ENCODE data around the gene LAMB2. TPM values are rescaled to one million over a fixed set of nuclear protein-coding genes. Genes with fewer than 3 reads are reported as not detected.

Gene LAMB2
- total RNA-seq, 1 donor from 2014 or later, result 410 TPM

DNA sequence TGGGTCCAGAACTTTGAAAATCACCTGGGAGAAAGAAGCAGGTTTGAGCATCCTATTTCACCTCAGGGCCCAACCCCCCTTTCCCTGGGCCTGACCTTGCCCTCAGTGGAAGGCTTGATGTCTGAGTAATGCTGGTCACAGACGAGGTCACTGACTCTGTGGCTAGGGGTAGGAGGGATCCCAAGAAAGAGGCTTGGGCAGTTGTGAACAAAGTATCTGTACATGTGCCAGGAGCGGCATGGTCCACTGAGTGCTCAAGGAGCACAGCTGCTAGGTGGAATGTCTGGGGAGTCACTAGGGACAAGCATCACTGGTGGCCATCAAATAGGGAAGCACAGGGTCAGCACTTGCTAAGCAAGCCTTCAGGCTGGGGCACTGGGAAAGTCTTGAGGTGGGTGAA lies 25.9 kb upstream of the LAMB2 start:
- Histone ChIP-seq H3K27me3 (ENCODE audit: low read depth) (no peaks in the 10 kb centered on the region), H3K4me1 (peaks cover 15% of the 10 kb centered on the region), H3K4me3 (no peak overlapping the region), H3K27ac (no peak overlapping the region), H3K9me3 (no peaks in the 10 kb centered on the region), H3K36me3 (peaks cover 23% of the 10 kb centered on the region)
- intact Hi-C loops (cut with DNase I), result no loop called here
- ATAC-seq, result no peak
- TF ChIP-seq, protein P1, sequence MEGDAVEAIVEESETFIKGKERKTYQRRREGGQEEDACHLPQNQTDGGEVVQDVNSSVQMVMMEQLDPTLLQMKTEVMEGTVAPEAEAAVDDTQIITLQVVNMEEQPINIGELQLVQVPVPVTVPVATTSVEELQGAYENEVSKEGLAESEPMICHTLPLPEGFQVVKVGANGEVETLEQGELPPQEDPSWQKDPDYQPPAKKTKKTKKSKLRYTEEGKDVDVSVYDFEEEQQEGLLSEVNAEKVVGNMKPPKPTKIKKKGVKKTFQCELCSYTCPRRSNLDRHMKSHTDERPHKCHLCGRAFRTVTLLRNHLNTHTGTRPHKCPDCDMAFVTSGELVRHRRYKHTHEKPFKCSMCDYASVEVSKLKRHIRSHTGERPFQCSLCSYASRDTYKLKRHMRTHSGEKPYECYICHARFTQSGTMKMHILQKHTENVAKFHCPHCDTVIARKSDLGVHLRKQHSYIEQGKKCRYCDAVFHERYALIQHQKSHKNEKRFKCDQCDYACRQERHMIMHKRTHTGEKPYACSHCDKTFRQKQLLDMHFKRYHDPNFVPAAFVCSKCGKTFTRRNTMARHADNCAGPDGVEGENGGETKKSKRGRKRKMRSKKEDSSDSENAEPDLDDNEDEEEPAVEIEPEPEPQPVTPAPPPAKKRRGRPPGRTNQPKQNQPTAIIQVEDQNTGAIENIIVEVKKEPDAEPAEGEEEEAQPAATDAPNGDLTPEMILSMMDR (IDR thresholded peaks at IDR 0.05), result no peak
- DNase-seq, result no peak

DNA sequence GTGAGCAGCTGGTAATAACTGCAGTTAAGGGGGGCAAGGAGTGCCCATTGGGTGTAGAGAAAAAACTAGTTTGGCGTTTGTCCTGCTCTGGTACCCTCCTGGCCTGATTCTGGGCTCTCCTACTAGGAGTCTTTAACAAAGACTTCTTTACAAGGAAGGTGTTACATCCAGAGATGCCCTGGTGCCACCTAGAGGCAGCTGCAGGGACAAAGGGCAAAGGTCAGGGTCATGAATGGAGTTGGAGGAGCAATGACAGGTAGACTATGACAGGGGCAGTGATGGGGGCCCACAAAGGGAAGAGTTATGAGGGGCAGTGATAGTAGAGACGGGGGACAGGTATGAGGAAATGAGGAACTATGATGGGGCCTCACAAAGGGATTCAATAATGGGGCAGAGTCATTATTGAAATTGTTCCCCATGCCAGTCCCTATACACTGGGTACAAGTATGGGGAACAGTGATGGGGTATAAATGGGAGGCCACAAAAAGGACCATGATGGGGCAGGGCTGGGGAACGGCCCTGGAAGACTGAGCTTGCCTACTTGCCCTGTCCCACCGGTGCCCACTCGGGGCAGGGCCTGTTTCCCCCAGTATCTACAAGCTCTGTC lies 25.4 kb upstream of the LAMB2 start:
- TF ChIP-seq, protein P1 (IDR thresholded peaks at IDR 0.05), result peak; percentile 50
- peaks cover 17% of the 10 kb centered on the region for H3K36me3 ChIP-seq
- intact Hi-C loops (cut with DNase I), result no loop called here
- H3K27me3 ChIP-seq (ENCODE audit: low read depth), result no peaks in the 10 kb centered on the region
- no peaks in the 10 kb centered on the region for H3K9me3 ChIP-seq
- H3K4me3 ChIP-seq, result no peak overlapping the region
- H3K4me1 ChIP-seq, result peaks cover 15% of the 10 kb centered on the region
- DNase-seq (peak; percentile 57), ATAC-seq (peak; percentile 38 to 57)
- H3K27ac ChIP-seq, result no peak overlapping the region

DNA sequence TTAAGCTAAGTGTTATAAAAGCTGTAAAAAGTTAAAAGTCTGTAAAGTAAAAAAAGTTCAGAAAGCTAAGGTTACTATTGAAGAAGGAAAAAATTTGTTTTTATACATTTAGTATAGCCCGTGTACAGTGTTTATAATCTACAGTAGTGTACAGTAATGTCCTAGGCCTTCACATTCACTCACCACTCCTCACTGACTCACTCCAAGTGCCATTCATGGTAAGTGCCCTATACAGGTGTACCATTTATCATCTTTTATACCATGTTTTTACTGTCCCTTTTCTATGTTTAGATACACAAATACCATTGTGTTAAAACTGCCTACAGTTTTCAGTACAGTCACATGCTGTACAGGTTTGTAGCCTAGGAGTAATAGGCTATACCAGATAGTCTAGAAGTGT lies 24.4 kb upstream of the LAMB2 start:
- no peak for ATAC-seq

DNA sequence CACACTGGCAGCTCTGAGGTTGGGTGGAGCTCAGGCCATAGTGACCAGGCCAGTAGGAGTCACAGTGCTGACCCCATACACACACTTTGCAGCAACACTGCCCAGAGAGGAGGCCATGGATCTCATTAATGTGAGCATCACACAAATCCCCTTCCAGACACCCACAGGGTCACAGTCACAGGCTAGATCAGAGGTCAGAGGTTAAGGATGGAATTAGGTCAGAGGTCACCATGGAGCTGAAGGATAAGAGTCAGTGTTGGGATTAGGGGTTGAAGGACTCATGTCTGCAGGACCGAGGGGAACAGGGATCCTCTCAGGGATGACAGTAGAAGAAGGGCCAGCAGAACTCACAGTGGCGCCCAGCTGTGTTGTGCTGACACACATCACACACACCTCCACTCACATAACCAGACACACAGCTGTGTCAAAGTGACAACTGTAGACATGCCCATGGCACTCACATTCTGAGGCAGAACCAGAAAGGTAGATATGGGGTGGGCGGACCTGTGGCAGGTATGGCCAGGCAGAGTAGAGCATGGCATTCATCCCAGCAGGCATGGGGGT lies 20.6 kb upstream of the LAMB2 start:
- ATAC-seq, result no peak

More for the DNA sequence above, 24.4 kb upstream of the LAMB2 start:
- Histone ChIP-seq H3K27ac (no peak overlapping the region), H3K36me3 (peaks cover 10% of the 10 kb centered on the region), H3K27me3 (ENCODE audit: low read depth) (no peaks in the 10 kb centered on the region), H3K4me3 (no peak overlapping the region), H3K9me3 (no peaks in the 10 kb centered on the region), H3K4me1 (peaks cover 9% of the 10 kb centered on the region)
- DNase-seq, result no peak
- TF ChIP-seq, protein P1 (IDR thresholded peaks at IDR 0.05), result no peak
- intact Hi-C loops (cut with DNase I), result no loop called here

DNA sequence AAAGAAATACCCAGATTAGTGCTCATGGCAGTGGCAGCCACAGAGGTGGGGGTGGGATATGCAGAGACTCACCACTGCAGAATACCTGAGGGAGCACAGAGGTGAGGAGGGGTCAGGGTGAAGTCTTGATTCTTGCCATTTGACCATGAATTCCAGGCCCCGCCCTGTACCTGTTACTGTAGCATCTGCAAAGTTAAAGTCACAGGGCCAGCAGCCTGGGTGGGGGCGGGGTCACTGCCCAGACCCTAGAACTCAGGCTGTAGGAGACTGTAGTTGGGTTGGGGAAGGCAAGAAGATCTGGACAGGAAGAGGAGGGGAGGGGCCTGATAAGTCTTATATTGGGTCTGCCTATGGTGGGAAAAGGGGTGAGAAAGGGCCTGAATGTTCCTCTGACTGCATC lies 18.8 kb upstream of the LAMB2 start:
- DNase-seq, result no peak
- H3K36me3 ChIP-seq, result no peaks in the 10 kb centered on the region
- intact Hi-C loops (cut with DNase I), result no loop called here
- TF ChIP-seq, protein P1 (IDR thresholded peaks at IDR 0.05), result no peak
- no peak overlapping the region for H3K27ac ChIP-seq
- H3K4me1 ChIP-seq, result no peaks in the 10 kb centered on the region
- H3K27me3 ChIP-seq (ENCODE audit: low read depth), result no peaks in the 10 kb centered on the region
- no peak overlapping the region for H3K4me3 ChIP-seq
- no peaks in the 10 kb centered on the region for H3K9me3 ChIP-seq
- no peak for ATAC-seq

More for the DNA sequence above, 20.6 kb upstream of the LAMB2 start:
- intact Hi-C loops (cut with DNase I), result no loop called here
- no peaks in the 10 kb centered on the region for H3K36me3 ChIP-seq
- TF ChIP-seq, protein P1 (IDR thresholded peaks at IDR 0.05), result no peak
- H3K4me3 ChIP-seq, result no peak overlapping the region
- no peaks in the 10 kb centered on the region for H3K27me3 ChIP-seq (ENCODE audit: low read depth)
- H3K27ac ChIP-seq, result no peak overlapping the region
- H3K4me1 ChIP-seq, result no peaks in the 10 kb centered on the region
- H3K9me3 ChIP-seq, result no peaks in the 10 kb centered on the region
- no peak for DNase-seq

All from lower lobe of right lung (tissue), 2 donors.